Liver (tissue), 9 donors: ENCODE data around the gene WWOX. TPM values are rescaled to one million over a fixed set of nuclear protein-coding genes. Genes with fewer than 3 reads are reported as not detected.

Source experiments
- DNase-seq: peaks from one replicate; pipeline ENCODE4 v3.0.0-alpha.2; 2017; ENCODE audit warnings: low spot score
- H3K27ac ChIP-seq, 2 donors: one replicate each; pipeline ENCODE4 v1.7.0; 2013; ENCODE audit warnings: inconsistent platforms in 2 of 2, low read length in 2 of 2, control low read depth in 1 of 2, low read depth in 1 of 2, mild to moderate bottlenecking in 1 of 2
- H3K27me3 ChIP-seq, 4 donors: one replicate each; pipeline versions ENCODE4 v1.6.1 to v1.7.0; 2013; ENCODE audit warnings: low read length in 3 of 4, inconsistent platforms in 1 of 4, mild to moderate bottlenecking in 1 of 4, moderate library complexity in 1 of 4; ENCODE audit not compliant: control insufficient read depth in 4 of 4, insufficient read depth in 4 of 4
- H3K36me3 ChIP-seq, 4 donors: one replicate each; pipeline versions ENCODE4 v1.6.1 to v1.7.0; 2013; ENCODE audit warnings: low read length in 3 of 4, mild to moderate bottlenecking in 3 of 4, low read depth in 1 of 4, moderate library complexity in 1 of 4; ENCODE audit not compliant: control insufficient read depth in 4 of 4, insufficient read depth in 3 of 4
- H3K4me1 ChIP-seq, 4 donors: one replicate each; pipeline versions ENCODE4 v1.6.1 to v1.7.0; 2013; ENCODE audit warnings: low read length in 3 of 4, mild to moderate bottlenecking in 3 of 4, moderate library complexity in 1 of 4; ENCODE audit not compliant: control insufficient read depth in 4 of 4, insufficient read depth in 4 of 4
- H3K4me3 ChIP-seq, 3 donors: one replicate each; pipeline versions ENCODE4 v1.6.1 to v1.7.0; 2013; ENCODE audit warnings: low read length in 3 of 3, control low read depth in 1 of 3, low read depth in 1 of 3, mild to moderate bottlenecking in 1 of 3
- H3K9ac ChIP-seq, 2 donors: one replicate each; pipeline ENCODE4 v1.7.0; 2013; ENCODE audit warnings: low read length in 2 of 2, mild to moderate bottlenecking in 2 of 2, moderate library complexity in 2 of 2, control low read depth in 1 of 2, low read depth in 1 of 2
- H3K9me3 ChIP-seq, 4 donors: one replicate each; pipeline versions ENCODE4 v1.6.1 to v1.7.0; 2013; ENCODE audit warnings: low read length in 3 of 4; ENCODE audit not compliant: control insufficient read depth in 4 of 4
- EGR1 ChIP-seq, 2 donors: IDR thresholded peaks; 2 replicates each; pipeline ENCODE4 v1.6.1; 2016 to 2018; ENCODE audit warnings: antibody characterized with exemption in 2 of 2, low read depth in 2 of 2
- FOXA1 ChIP-seq: IDR thresholded peaks from 2 replicates; pipeline ENCODE4 v1.6.1; 2016; ENCODE audit warnings: antibody characterized with exemption
- FOXA2 ChIP-seq: IDR thresholded peaks from 2 replicates; pipeline ENCODE4 v1.6.1; 2016; ENCODE audit warnings: antibody characterized with exemption
- GABPA ChIP-seq, 2 donors: IDR thresholded peaks in 1 of 2; conservative IDR thresholded peaks in 1 of 2; 2 replicates each; pipeline ENCODE4 v1.6.1; 2016; ENCODE audit warnings: antibody characterized with exemption in 2 of 2, mild to moderate bottlenecking in 1 of 2, moderate library complexity in 1 of 2
- HNF4G ChIP-seq: IDR thresholded peaks from 2 replicates; pipeline ENCODE4 v1.6.1; 2016; ENCODE audit warnings: antibody characterized with exemption
- JUND ChIP-seq, 2 donors: IDR thresholded peaks; 2 replicates each; pipeline ENCODE4 v1.6.1; 2016; ENCODE audit warnings: antibody characterized with exemption in 2 of 2
- NR2F2 ChIP-seq: IDR thresholded peaks from 2 replicates; pipeline ENCODE4 v1.6.1; 2016; ENCODE audit warnings: antibody characterized with exemption
- RAD21 ChIP-seq, 2 donors: IDR thresholded peaks; 2 replicates each; pipeline ENCODE4 v1.6.1; 2016; ENCODE audit warnings: antibody characterized with exemption in 2 of 2, mild to moderate bottlenecking in 2 of 2
- RXRA ChIP-seq, 2 donors: IDR thresholded peaks; 2 replicates each; pipeline ENCODE4 v1.6.1; 2017 to 2018; ENCODE audit warnings: antibody characterized with exemption in 2 of 2, mild to moderate bottlenecking in 1 of 2
- SP1 ChIP-seq: IDR thresholded peaks from 2 replicates; pipeline ENCODE4 v1.6.1; 2018; ENCODE audit warnings: antibody characterized with exemption, mild to moderate bottlenecking
- TAF1 ChIP-seq: conservative IDR thresholded peaks from 2 replicates; pipeline ENCODE4 v1.6.1; 2016; ENCODE audit warnings: antibody characterized with exemption, mild to moderate bottlenecking
- YY1 ChIP-seq: IDR thresholded peaks from 2 replicates; pipeline ENCODE4 v1.6.1; 2016; ENCODE audit warnings: antibody characterized with exemption, mild to moderate bottlenecking
- WGBS: extraction: QIAGEN DNeasy Blood & Tissue Kit; methylation state at CpG from one replicate; pipeline ENCODE4 v1.1.7; 2013; 5-methylcytosine and 5-hydroxymethylcytosine counted together
- polyA plus RNA-seq, 2 donors: library from polyadenylated mRNA; stranded (reverse) in 1 of 2; unstranded in 1 of 2; fragments of 200-250 nt in 1 of 2; fragments of >200 nt in 1 of 2; fragmentation: Nextera tagmentation in 1 of 2; extraction: Ambion mirVana in 1 of 2; gene quantifications; one replicate each; pipeline versions ENCODE4 v1.2.1 to v1.2.3, GENCODE V29; 2013 to 2015
- total RNA-seq, 2 donors: library from RNA; depleted of rRNA; stranded (reverse); fragments of >200 nt; gene quantifications; one replicate each; pipeline ENCODE4 v1.2.3, GENCODE V29; 2014
- TF ChIP-seq, protein P1 (sequence below): IDR thresholded peaks from 2 replicates; pipeline ENCODE4 v1.6.1; 2016; ENCODE audit warnings: antibody characterized with exemption, mild to moderate bottlenecking
- TF ChIP-seq, protein P2 (sequence below): fragments of 150-350 bp; IDR thresholded peaks from 2 replicates; pipeline ENCODE4 v1.5.1; 2017; ENCODE audit warnings: improper control_type of control experiment, low read depth, low read length; ENCODE audit not compliant: missing input control
- TF ChIP-seq, protein P3 (sequence below): IDR thresholded peaks from 2 replicates; pipeline ENCODE4 v1.6.1; 2016; ENCODE audit warnings: antibody characterized with exemption
- TF ChIP-seq, protein P4 (sequence below): IDR thresholded peaks from 2 replicates; pipeline ENCODE4 v1.6.1; 2016; ENCODE audit warnings: antibody characterized with exemption
- donor health status: healthy.
- donor health status: healthy.
- donor health status: healthy.
- donor health status: healthy.
- donor health status: healthy.

WWOX gene
- total and polyA plus RNA-seq, 4 donors, result 9.8 to 46.0 (median 15.3) TPM

DNA sequence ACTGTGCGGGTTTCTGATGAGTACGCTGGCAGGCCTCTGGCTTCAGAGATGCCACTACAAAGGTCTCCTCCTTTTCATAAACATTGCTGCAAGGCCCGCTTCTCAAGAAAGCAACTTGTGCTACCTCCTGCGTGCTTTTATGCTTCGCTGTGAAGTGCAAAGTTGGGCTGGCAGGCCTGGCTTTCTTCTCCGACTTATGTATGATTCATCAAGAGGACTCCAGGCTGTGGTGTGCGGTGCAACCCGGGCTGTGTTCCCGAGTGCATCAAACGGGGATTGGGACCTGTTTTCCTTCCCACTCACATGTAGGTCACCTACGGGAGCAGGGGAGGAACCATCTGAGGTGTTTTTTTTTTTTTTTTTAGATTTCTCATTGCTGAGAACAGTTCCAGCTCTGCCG is 534.1 kb downstream of the WWOX start:
- H3K27me3 ChIP-seq, result no peaks in the 10 kb centered on the region
- H3K9me3 ChIP-seq, result peaks cover 0 to 4% (median 0%) of the 10 kb centered on the region in 4 donors
- no peak for DNase-seq
- no peak overlapping the region for H3K27ac ChIP-seq
- no peaks in the 10 kb centered on the region for H3K4me1 ChIP-seq
- H3K9ac ChIP-seq, result no peak overlapping the region
- TF ChIP-seq SP1, result no peak
- no peak for TF ChIP-seq GABPA (IDR thresholded peaks at IDR 0.05 in 1 of 2, conservative IDR thresholded peaks at IDR 0.05 in 1 of 2)
- TF ChIP-seq, protein P1, sequence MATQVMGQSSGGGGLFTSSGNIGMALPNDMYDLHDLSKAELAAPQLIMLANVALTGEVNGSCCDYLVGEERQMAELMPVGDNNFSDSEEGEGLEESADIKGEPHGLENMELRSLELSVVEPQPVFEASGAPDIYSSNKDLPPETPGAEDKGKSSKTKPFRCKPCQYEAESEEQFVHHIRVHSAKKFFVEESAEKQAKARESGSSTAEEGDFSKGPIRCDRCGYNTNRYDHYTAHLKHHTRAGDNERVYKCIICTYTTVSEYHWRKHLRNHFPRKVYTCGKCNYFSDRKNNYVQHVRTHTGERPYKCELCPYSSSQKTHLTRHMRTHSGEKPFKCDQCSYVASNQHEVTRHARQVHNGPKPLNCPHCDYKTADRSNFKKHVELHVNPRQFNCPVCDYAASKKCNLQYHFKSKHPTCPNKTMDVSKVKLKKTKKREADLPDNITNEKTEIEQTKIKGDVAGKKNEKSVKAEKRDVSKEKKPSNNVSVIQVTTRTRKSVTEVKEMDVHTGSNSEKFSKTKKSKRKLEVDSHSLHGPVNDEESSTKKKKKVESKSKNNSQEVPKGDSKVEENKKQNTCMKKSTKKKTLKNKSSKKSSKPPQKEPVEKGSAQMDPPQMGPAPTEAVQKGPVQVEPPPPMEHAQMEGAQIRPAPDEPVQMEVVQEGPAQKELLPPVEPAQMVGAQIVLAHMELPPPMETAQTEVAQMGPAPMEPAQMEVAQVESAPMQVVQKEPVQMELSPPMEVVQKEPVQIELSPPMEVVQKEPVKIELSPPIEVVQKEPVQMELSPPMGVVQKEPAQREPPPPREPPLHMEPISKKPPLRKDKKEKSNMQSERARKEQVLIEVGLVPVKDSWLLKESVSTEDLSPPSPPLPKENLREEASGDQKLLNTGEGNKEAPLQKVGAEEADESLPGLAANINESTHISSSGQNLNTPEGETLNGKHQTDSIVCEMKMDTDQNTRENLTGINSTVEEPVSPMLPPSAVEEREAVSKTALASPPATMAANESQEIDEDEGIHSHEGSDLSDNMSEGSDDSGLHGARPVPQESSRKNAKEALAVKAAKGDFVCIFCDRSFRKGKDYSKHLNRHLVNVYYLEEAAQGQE, result no peak
- no peak for TF ChIP-seq NR2F2
- TF ChIP-seq, protein P2, sequence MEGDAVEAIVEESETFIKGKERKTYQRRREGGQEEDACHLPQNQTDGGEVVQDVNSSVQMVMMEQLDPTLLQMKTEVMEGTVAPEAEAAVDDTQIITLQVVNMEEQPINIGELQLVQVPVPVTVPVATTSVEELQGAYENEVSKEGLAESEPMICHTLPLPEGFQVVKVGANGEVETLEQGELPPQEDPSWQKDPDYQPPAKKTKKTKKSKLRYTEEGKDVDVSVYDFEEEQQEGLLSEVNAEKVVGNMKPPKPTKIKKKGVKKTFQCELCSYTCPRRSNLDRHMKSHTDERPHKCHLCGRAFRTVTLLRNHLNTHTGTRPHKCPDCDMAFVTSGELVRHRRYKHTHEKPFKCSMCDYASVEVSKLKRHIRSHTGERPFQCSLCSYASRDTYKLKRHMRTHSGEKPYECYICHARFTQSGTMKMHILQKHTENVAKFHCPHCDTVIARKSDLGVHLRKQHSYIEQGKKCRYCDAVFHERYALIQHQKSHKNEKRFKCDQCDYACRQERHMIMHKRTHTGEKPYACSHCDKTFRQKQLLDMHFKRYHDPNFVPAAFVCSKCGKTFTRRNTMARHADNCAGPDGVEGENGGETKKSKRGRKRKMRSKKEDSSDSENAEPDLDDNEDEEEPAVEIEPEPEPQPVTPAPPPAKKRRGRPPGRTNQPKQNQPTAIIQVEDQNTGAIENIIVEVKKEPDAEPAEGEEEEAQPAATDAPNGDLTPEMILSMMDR, result no peak
- TF ChIP-seq RXRA (IDR thresholded peaks at IDR 0.05), result no peak
- TF ChIP-seq TAF1, result no peak
- TF ChIP-seq YY1, result no peak
- no peak for TF ChIP-seq HNF4G
- no peak for TF ChIP-seq FOXA2
- no peak for TF ChIP-seq RAD21 (IDR thresholded peaks at IDR 0.05)
- TF ChIP-seq FOXA1, result no peak
- TF ChIP-seq, protein P3, sequence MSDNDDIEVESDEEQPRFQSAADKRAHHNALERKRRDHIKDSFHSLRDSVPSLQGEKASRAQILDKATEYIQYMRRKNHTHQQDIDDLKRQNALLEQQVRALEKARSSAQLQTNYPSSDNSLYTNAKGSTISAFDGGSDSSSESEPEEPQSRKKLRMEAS, result no peak
- TF ChIP-seq EGR1 (IDR thresholded peaks at IDR 0.05; ENCODE audit: low read depth in 2 of 2), result no peak
- WGBS, result 86% methylated on average over 12 of the region's 12 CpGs
- no peak overlapping the region for H3K4me3 ChIP-seq
- H3K36me3 ChIP-seq, result no peaks in the 10 kb centered on the region

DNA sequence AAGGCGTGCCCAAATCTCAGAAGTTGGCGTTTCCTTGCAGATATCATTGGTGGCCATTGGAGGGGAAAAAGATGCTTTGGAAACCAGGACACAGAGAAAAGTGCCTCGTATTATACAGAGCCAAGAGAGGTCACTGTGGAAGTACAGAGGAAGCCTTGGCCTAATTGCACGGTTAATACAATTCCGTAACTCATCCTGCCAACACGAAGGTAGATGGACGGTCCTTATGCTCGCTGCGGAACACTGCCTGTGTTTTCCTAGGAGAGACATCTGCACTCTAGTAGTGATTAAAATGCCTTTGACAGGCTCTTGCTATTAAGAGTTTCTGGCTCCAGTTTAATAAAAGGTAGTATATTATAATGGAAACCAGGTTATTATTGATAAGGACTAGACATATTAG is 536.4 kb downstream of the WWOX start:
- 97% methylated on average over 9 of the region's 9 CpGs for WGBS
- H3K27me3 ChIP-seq, result no peaks in the 10 kb centered on the region
- TF ChIP-seq GABPA (IDR thresholded peaks at IDR 0.05 in 1 of 2, conservative IDR thresholded peaks at IDR 0.05 in 1 of 2) (no peak), YY1 (no peak), FOXA2 (no peak), FOXA1 (no peak), TAF1 (no peak), RXRA (IDR thresholded peaks at IDR 0.05) (no peak), JUND (IDR thresholded peaks at IDR 0.05) (no peak)
- TF ChIP-seq, protein P1, result no peak
- TF ChIP-seq, protein P3, result no peak
- TF ChIP-seq, protein P2, result no peak
- TF ChIP-seq, protein P4, sequence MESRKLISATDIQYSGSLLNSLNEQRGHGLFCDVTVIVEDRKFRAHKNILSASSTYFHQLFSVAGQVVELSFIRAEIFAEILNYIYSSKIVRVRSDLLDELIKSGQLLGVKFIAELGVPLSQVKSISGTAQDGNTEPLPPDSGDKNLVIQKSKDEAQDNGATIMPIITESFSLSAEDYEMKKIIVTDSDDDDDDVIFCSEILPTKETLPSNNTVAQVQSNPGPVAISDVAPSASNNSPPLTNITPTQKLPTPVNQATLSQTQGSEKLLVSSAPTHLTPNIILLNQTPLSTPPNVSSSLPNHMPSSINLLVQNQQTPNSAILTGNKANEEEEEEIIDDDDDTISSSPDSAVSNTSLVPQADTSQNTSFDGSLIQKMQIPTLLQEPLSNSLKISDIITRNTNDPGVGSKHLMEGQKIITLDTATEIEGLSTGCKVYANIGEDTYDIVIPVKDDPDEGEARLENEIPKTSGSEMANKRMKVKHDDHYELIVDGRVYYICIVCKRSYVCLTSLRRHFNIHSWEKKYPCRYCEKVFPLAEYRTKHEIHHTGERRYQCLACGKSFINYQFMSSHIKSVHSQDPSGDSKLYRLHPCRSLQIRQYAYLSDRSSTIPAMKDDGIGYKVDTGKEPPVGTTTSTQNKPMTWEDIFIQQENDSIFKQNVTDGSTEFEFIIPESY, result no peak
- H3K9me3 ChIP-seq, result no peaks in the 10 kb centered on the region
- H3K36me3 ChIP-seq, result no peaks in the 10 kb centered on the region
- H3K4me3 ChIP-seq, result no peak overlapping the region
- H3K27ac ChIP-seq, result no peak overlapping the region
- no peaks in the 10 kb centered on the region for H3K4me1 ChIP-seq
- no peak overlapping the region for H3K9ac ChIP-seq
- DNase-seq, result no peak
